OCI-LY3 (cell line): ENCODE measurements around the gene ZNF248.

ENCODE experiments used
- H2AFZ ChIP-seq: fragments of 200-600, 300-600 bp; shearing (Covaris generic); 2 replicates; pipeline ENCODE4 v1.6.0; 2014; ENCODE audit warnings: antibody characterized with exemption, low read depth, low read length
- H3K27ac ChIP-seq: fragments of 200-600, 300-600 bp; sonication (generic); 2 replicates; pipeline ENCODE4 v1.5.1; 2014; ENCODE audit warnings: mild to moderate bottlenecking, low read length, moderate library complexity, mixed read lengths
- H3K27me3 ChIP-seq: fragments of 200-600, 300-600 bp; sonication (generic); 2 replicates; pipeline ENCODE4 v1.6.1; 2014; ENCODE audit warnings: low read depth, low read length, mixed read lengths
- H3K36me3 ChIP-seq: fragments of 200-600, 300-600 bp; sonication (generic); replicated peaks from 2 replicates; pipeline ENCODE3; 2014; ENCODE audit warnings: low read depth, low read length, mixed read lengths
- H3K4me1 ChIP-seq: fragments of 300-600, 200-600 bp; sonication (generic); 2 replicates; pipeline ENCODE4 v1.6.1; 2014; ENCODE audit warnings: low read length, mixed read lengths
- H3K4me2 ChIP-seq: fragments of 200-600, 300-600 bp; sonication (generic); 2 replicates; pipeline ENCODE4 v1.6.1; 2014; ENCODE audit warnings: low read length, mixed read lengths
- H3K4me3 ChIP-seq: fragments of 300-600, 200-600 bp; sonication (generic); 2 replicates; pipeline ENCODE4 v1.5.1; 2014; ENCODE audit warnings: antibody characterized with exemption, mild to moderate bottlenecking, low read length, moderate library complexity
- H3K79me2 ChIP-seq: fragments of 300-600, 200-600 bp; shearing (Covaris generic); 2 replicates; pipeline ENCODE4 v1.6.1; 2014; ENCODE audit warnings: mild to moderate bottlenecking, low read length, mixed read lengths
- H3K9ac ChIP-seq: fragments of 300-600, 200-600 bp; shearing (Covaris generic); 2 replicates; pipeline ENCODE4 v1.6.0; 2014; ENCODE audit warnings: mild to moderate bottlenecking, low read length, moderate library complexity
- H3K9me3 ChIP-seq: fragments of 200-600, 300-600 bp; shearing (Covaris generic); 2 replicates; pipeline ENCODE4 v1.6.1; 2014; ENCODE audit warnings: low read length, mixed read lengths; ENCODE audit not compliant: insufficient read depth
- H4K20me1 ChIP-seq: fragments of 200-600, 300-600 bp; sonication (generic); 2 replicates; pipeline ENCODE4 v1.6.1; 2016; ENCODE audit warnings: low read length, mixed read lengths; ENCODE audit not compliant: insufficient read depth
- CTCF ChIP-seq: fragments of 200-600, 300-600 bp; sonication (generic); IDR thresholded peaks from 2 replicates; pipeline ENCODE4 v1.5.1; 2014; ENCODE audit warnings: antibody characterized with exemption, low read length, low read depth
- EZH2phosphoT487 ChIP-seq: fragments of 200-600 bp; shearing (Covaris generic); IDR thresholded peaks from 2 replicates; pipeline ENCODE4 v1.6.1; 2018; ENCODE audit warnings: antibody characterized with exemption, mixed run types, low read depth

The ZNF248 gene

GRCh38 chr10:37763132-37763531 is 94.3 kb downstream of the ZNF248 start:
- TF ChIP-seq CTCF = no peak
- no peak for TF ChIP-seq EZH2phosphoT487
- no peak overlapping the region for H3K27ac ChIP-seq
- no peaks in the 10 kb centered on the region for H3K27me3 ChIP-seq
- no peak overlapping the region for H3K4me3 ChIP-seq
- no peak overlapping the region for H3K9ac ChIP-seq
- no peaks in the 10 kb centered on the region for H3K9me3 ChIP-seq
- H3K79me2 ChIP-seq = no peaks in the 10 kb centered on the region
- no peaks in the 10 kb centered on the region for H4K20me1 ChIP-seq
- H3K4me2 ChIP-seq = no peak overlapping the region
- H3K4me1 ChIP-seq = no peaks in the 10 kb centered on the region
- H3K36me3 ChIP-seq = no peaks in the 10 kb centered on the region
- H2AFZ ChIP-seq = no peak overlapping the region

GRCh38 chr10:37762287-37762686 is 95.1 kb downstream of the ZNF248 start:
- Histone ChIP-seq H3K79me2 (no peaks in the 10 kb centered on the region), H3K27ac (no peak overlapping the region), H3K9me3 (no peaks in the 10 kb centered on the region), H3K4me2 (no peak overlapping the region), H3K4me1 (no peaks in the 10 kb centered on the region), H3K4me3 (no peak overlapping the region), H2AFZ (no peak overlapping the region), H3K36me3 (no peaks in the 10 kb centered on the region), H3K9ac (no peak overlapping the region), H3K27me3 (no peaks in the 10 kb centered on the region), H4K20me1 (no peaks in the 10 kb centered on the region)
- TF ChIP-seq CTCF = no peak
- TF ChIP-seq EZH2phosphoT487 = no peak

GRCh38 chr10:37760817-37761216 is 96.6 kb downstream of the ZNF248 start:
- no peaks in the 10 kb centered on the region for H3K4me1 ChIP-seq
- no peaks in the 10 kb centered on the region for H4K20me1 ChIP-seq
- TF ChIP-seq CTCF = no peak
- TF ChIP-seq EZH2phosphoT487 = no peak
- H3K4me3 ChIP-seq = no peak overlapping the region
- no peaks in the 10 kb centered on the region for H3K79me2 ChIP-seq
- H2AFZ ChIP-seq = no peak overlapping the region
- H3K9me3 ChIP-seq = no peaks in the 10 kb centered on the region
- H3K4me2 ChIP-seq = no peak overlapping the region
- no peak overlapping the region for H3K27ac ChIP-seq
- H3K36me3 ChIP-seq = no peaks in the 10 kb centered on the region
- no peaks in the 10 kb centered on the region for H3K27me3 ChIP-seq
- H3K9ac ChIP-seq = no peak overlapping the region

GRCh38 chr10:37758074-37758473 is 99.3 kb downstream of the ZNF248 start:
- Histone ChIP-seq H3K9me3 (no peaks in the 10 kb centered on the region), H3K4me1 (no peaks in the 10 kb centered on the region), H3K27me3 (no peaks in the 10 kb centered on the region), H4K20me1 (no peaks in the 10 kb centered on the region), H3K9ac (no peak overlapping the region), H3K27ac (no peak overlapping the region), H3K4me2 (no peak overlapping the region), H3K36me3 (no peaks in the 10 kb centered on the region), H3K4me3 (no peak overlapping the region), H2AFZ (no peak overlapping the region), H3K79me2 (no peaks in the 10 kb centered on the region)
- TF ChIP-seq EZH2phosphoT487 = no peak
- TF ChIP-seq CTCF = 0 out of 2 replicates have a peak, but pooled peaks have one; percentile 12
